Mesodermal cell (in vitro differentiated cells): ENCODE data around the gene TMEM221. TPM values are rescaled to one million over a fixed set of nuclear protein-coding genes. Genes with fewer than 3 reads are reported as not detected.

Experiments used
- H3K27ac ChIP-seq: 2 replicates; pipeline ENCODE4 v1.7.0; 2013; ENCODE audit warnings: mild to moderate bottlenecking, low read depth, low read length, moderate library complexity; ENCODE audit not compliant: severe bottlenecking
- H3K36me3 ChIP-seq: 2 replicates; pipeline ENCODE4 v1.7.1; 2013; ENCODE audit warnings: mild to moderate bottlenecking, low read length, moderate library complexity; ENCODE audit not compliant: control insufficient read depth, insufficient read depth
- H3K4me1 ChIP-seq: one replicate; pipeline ENCODE4 v1.7.1; 2013; ENCODE audit warnings: mild to moderate bottlenecking, low read length; ENCODE audit not compliant: insufficient read depth, control insufficient read depth, poor library complexity, severe bottlenecking
- H3K4me3 ChIP-seq: 2 replicates; pipeline ENCODE4 v1.7.0; 2013; ENCODE audit warnings: low read length, control low read depth, mild to moderate bottlenecking; ENCODE audit not compliant: insufficient read depth, poor library complexity, severe bottlenecking; ENCODE audit errors: extremely low read depth
- H3K9me3 ChIP-seq: 2 replicates; pipeline ENCODE4 v1.7.1; 2013; ENCODE audit warnings: mild to moderate bottlenecking, low read length, moderate library complexity; ENCODE audit not compliant: control insufficient read depth
- WGBS, 2 experiments: methylation state at CpG; one replicate each; pipeline ENCODE4 v1.1.5; 2013; ENCODE audit warnings: missing lambda C conversion rate in 2 of 2; ENCODE audit not compliant: insufficient coverage in 2 of 2; 5-methylcytosine and 5-hydroxymethylcytosine counted together
- polyA plus RNA-seq, 2 experiments: library from polyadenylated mRNA; stranded (reverse); fragments of 50-300 nt; gene quantifications; one replicate each; pipeline ENCODE4 v1.2.3, GENCODE V29; 2013

Gene TMEM221
- 1.7 TPM for polyA plus RNA-seq (2013, experiment 1 of 2)
- 2.0 TPM for polyA plus RNA-seq (2013, experiment 2 of 2)

- WGBS, 2 experiments = 2 to 4% methylated on average over 55 to 56 of the region's 81 CpGs
- Histone ChIP-seq H3K4me1 (no peaks in the 10 kb centered on the region), H3K36me3 (no peaks in the 10 kb centered on the region), H3K27ac (no peak within 1 kb of the TSS), H3K4me3 (peak within 1 kb of the TSS; percentile 42), H3K9me3 (no peaks in the 10 kb centered on the region)
These were observed at the start of gene TMEM221 for GRCh38 chr19:17448131-17448967. TSS of gene TMEM221 (minus strand) at chr19:17448668. CDS start at chr19:17448462, 206 bp downstream.

- Histone ChIP-seq H3K27ac (no peak overlapping the region), H3K9me3 (no peaks in the 10 kb centered on the region)
- whole genome bisulfite sequencing, 2 experiments = 96% methylated on average over 40 to 41 of the region's 41 CpGs
These were observed 48.8 kb upstream of the TMEM221 start for GRCh38 chr19:17497149-17497798.

GRCh38 chr19:17496337-17496997 is 48.0 kb upstream of the TMEM221 start:
- WGBS, 2 experiments = 59 to 78% methylated on average over 13 of the region's 14 CpGs
- H3K36me3 ChIP-seq = peaks cover 13% of the 10 kb centered on the region
- no peak overlapping the region for H3K27ac ChIP-seq
- no peak overlapping the region for H3K4me3 ChIP-seq
- H3K9me3 ChIP-seq = no peaks in the 10 kb centered on the region
- H3K4me1 ChIP-seq = peaks cover 6% of the 10 kb centered on the region

More at GRCh38 chr19:17497149-17497798, 48.8 kb upstream of the TMEM221 start:
- no peak overlapping the region for H3K4me3 ChIP-seq
- H3K36me3 ChIP-seq = peaks cover 13% of the 10 kb centered on the region
- peaks cover 6% of the 10 kb centered on the region for H3K4me1 ChIP-seq

- Histone ChIP-seq H3K36me3 (peaks cover 8% of the 10 kb centered on the region), H3K27ac (no peak overlapping the region), H3K4me1 (peaks cover 6% of the 10 kb centered on the region), H3K4me3 (no peak overlapping the region), H3K9me3 (no peaks in the 10 kb centered on the region)
- 75 to 84% methylated on average over 7 to 8 of the region's 9 CpGs for WGBS, 2 experiments
These were observed 47.3 kb upstream of the TMEM221 start for GRCh38 chr19:17495639-17496296.

DNA sequence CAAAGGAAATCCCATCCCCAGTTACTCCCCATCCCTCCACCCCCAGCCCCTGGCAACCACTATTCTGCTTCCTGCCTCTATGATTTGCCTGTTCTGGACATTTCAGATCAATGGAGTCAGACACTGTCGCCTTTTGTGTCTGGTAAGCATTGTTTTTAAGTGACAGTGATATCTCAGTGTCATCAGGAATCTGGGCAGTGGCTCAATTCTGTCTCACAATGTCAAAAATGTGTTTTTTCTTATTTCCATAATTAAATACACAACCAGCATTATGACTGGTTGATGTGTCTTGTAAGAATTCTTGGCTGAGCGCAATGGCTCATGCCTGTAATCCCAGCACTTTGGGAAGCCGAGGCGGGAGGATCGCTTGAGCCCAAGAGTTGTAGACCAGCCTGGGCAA is 42.8 kb upstream of the TMEM221 start:
- H3K4me3 ChIP-seq = no peak overlapping the region
- no peaks in the 10 kb centered on the region for H3K9me3 ChIP-seq
- H3K36me3 ChIP-seq = no peaks in the 10 kb centered on the region
- H3K27ac ChIP-seq = no peak overlapping the region
- WGBS, 2 experiments = 93 to 100% methylated on average over 3 to 4 of the region's 5 CpGs
- peaks cover 10% of the 10 kb centered on the region for H3K4me1 ChIP-seq

DNA sequence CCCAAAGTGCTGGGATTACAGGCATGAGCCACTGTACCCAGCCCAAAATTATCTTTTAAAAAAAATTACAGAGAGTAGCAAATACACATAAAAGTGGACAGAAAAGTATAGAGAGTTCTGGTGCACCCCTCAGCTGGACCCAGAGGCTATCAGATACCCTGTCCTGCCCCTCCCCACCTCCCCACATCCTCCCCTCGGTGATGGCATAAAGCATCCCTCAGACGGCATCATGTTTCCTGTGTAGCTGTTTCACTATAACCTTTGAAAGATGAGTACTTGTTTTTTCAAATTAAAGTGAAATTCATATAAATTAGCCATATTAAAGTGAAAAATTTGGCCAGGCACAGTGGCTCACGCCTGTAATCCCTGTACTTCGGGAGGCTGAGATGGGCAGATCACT is 41.9 kb upstream of the TMEM221 start:
- Histone ChIP-seq H3K27ac (no peak overlapping the region), H3K9me3 (no peaks in the 10 kb centered on the region), H3K4me3 (no peak overlapping the region), H3K36me3 (no peaks in the 10 kb centered on the region), H3K4me1 (peaks cover 10% of the 10 kb centered on the region)
- WGBS, 2 experiments = 85 to 94% methylated on average over 2 of the region's 4 CpGs

- no peak overlapping the region for H3K27ac ChIP-seq
- H3K4me1 ChIP-seq = peaks cover 10% of the 10 kb centered on the region
- no peaks in the 10 kb centered on the region for H3K36me3 ChIP-seq
- no peaks in the 10 kb centered on the region for H3K9me3 ChIP-seq
- 88 to 90% methylated on average over 2 to 6 of the region's 9 CpGs for WGBS, 2 experiments
- H3K4me3 ChIP-seq = no peak overlapping the region
These were observed 41.0 kb upstream of the TMEM221 start for GRCh38 chr19:17489392-17490030.

GRCh38 chr19:17488593-17489391 is 40.3 kb upstream of the TMEM221 start:
- Histone ChIP-seq H3K27ac (no peak overlapping the region), H3K36me3 (no peaks in the 10 kb centered on the region), H3K9me3 (no peaks in the 10 kb centered on the region), H3K4me3 (peak overlapping the region; percentile 16), H3K4me1 (peaks cover 10% of the 10 kb centered on the region)
- WGBS, 2 experiments = 16 to 33% methylated on average over 10 to 16 of the region's 31 CpGs

DNA sequence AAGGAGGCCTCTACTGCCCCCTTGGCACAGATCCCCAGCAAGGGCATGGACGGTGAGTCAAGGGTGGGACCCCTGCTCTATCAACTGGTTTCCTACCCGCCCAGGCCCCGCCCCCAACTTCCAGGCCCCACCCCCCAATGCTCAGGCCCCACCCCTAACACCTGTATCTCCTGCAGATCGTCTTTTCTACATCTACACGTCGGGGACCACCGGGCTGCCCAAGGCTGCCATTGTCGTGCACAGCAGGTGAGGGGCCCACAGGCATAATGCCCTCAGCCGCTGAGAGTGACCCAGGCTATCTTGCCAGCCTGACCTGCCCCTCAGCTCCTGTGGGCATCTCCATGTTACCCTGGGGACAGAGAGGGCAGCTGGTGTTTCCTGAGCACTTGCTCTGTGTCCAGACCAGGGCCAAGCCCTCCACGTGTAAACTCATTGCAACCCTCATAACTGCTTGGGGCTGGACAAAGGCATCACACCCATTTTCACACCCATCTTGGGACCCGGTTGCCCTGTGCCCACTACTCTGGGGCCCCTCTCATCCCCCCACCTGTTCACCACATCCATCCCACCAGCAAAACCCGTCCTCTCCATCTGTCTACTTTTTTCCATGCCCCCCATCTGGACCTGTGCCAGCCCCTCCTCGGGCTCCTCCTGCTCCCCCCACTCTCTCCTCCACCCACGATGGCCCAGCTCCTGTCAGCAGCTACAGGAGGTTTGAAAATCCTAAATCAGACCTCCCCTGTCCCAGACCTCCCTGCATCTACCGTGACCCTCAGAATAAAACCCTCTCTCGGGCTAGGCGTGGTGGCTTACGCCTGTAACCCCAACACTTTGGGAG is 39.0 kb upstream of the TMEM221 start:
- H3K36me3 ChIP-seq = no peaks in the 10 kb centered on the region
- H3K9me3 ChIP-seq = no peaks in the 10 kb centered on the region
- 83 to 89% methylated on average over 14 to 15 of the region's 18 CpGs for WGBS, 2 experiments

More for the DNA sequence above, 39.0 kb upstream of the TMEM221 start:
- peaks cover 10% of the 10 kb centered on the region for H3K4me1 ChIP-seq
- H3K4me3 ChIP-seq = no peak overlapping the region
- H3K27ac ChIP-seq = no peak overlapping the region
